KOPT-K1 (cell line): ENCODE measurements around the gene TEFM.

Experiments used
- H3K27ac ChIP-seq: fragments of 200-600 bp; sonication (generic); 2 replicates; pipeline ENCODE4 v1.5.1; 2016; ENCODE audit warnings: antibody characterized with exemption, mild to moderate bottlenecking, low read depth, low read length; ENCODE audit not compliant: poor library complexity, severe bottlenecking
- H3K36me3 ChIP-seq: fragments of 200-600 bp; sonication (generic); 2 replicates; pipeline ENCODE4 v1.5.1; 2017; ENCODE audit warnings: antibody characterized with exemption, mild to moderate bottlenecking, low read length, moderate library complexity; ENCODE audit not compliant: insufficient read depth
- H3K9me3 ChIP-seq: fragments of 200-600 bp; sonication (generic); 2 replicates; pipeline ENCODE4 v1.5.1; 2017; ENCODE audit warnings: antibody characterized with exemption, low read length, mild to moderate bottlenecking; ENCODE audit not compliant: insufficient read depth, poor library complexity, severe bottlenecking

TEFM gene

GRCh38 chr17:30897311-30897710 is 8.7 kb downstream of the TEFM start:
- Histone ChIP-seq H3K27ac (no peak overlapping the region), H3K9me3 (no peaks in the 10 kb centered on the region), H3K36me3 (peaks cover 96% of the 10 kb centered on the region)

GRCh38 chr17:30894236-30894635 is 11.8 kb downstream of the TEFM start:
- H3K9me3 ChIP-seq = no peaks in the 10 kb centered on the region
- no peak overlapping the region for H3K27ac ChIP-seq
- peaks cover 98% of the 10 kb centered on the region for H3K36me3 ChIP-seq

- peaks cover 96% of the 10 kb centered on the region for H3K36me3 ChIP-seq
- no peak overlapping the region for H3K27ac ChIP-seq
- H3K9me3 ChIP-seq = no peaks in the 10 kb centered on the region
These were observed 19.9 kb downstream of the TEFM start for GRCh38 chr17:30886187-30886586.

- H3K27ac ChIP-seq = no peak overlapping the region
- H3K36me3 ChIP-seq = peaks cover 99% of the 10 kb centered on the region
- no peaks in the 10 kb centered on the region for H3K9me3 ChIP-seq
These were observed 37.0 kb downstream of the TEFM start for GRCh38 chr17:30869005-30869404.

GRCh38 chr17:30864636-30865035 is 41.4 kb downstream of the TEFM start:
- no peaks in the 10 kb centered on the region for H3K9me3 ChIP-seq
- peaks cover 99% of the 10 kb centered on the region for H3K36me3 ChIP-seq
- H3K27ac ChIP-seq = no peak overlapping the region

GRCh38 chr17:30858556-30859250 is 47.3 kb downstream of the TEFM start:
- H3K9me3 ChIP-seq = no peaks in the 10 kb centered on the region
- H3K36me3 ChIP-seq = peaks cover 95% of the 10 kb centered on the region

GRCh38 chr17:30854146-30854545 is 51.9 kb downstream of the TEFM start:
- Histone ChIP-seq H3K9me3 (no peaks in the 10 kb centered on the region), H3K27ac (no peak overlapping the region), H3K36me3 (peaks cover 90% of the 10 kb centered on the region)

More at GRCh38 chr17:30858556-30859250, 47.3 kb downstream of the TEFM start:
- no peak overlapping the region for H3K27ac ChIP-seq
